Measurements from ENCODE around the gene ELMO1. TPM values are rescaled to one million over a fixed set of nuclear protein-coding genes. Genes with fewer than 3 reads are reported as not detected.
A peak's percentile ranks its signal among the peaks of the same experiment; 100 is the strongest.

The ELMO1 gene
- total RNA-seq, 1 donor from 2014 or later: 11.9 TPM

GRCh38 chr7:37234334-37234733 lies 214.3 kb downstream of the ELMO1 start:
- ATAC-seq (ENCODE audit: poor library complexity): no peak
- intact Hi-C loops (cut with DNase I): loop anchor here (10.0 kb wide), 2 partner anchors 260 to 600 kb away; no protein-coding TSS in a partner anchor

GRCh38 chr7:37231613-37232012 lies 217.1 kb downstream of the ELMO1 start:
- DNase-seq (no peak), ATAC-seq (ENCODE audit: poor library complexity) (no peak)
- intact Hi-C loops (cut with DNase I): loop anchor here (10.0 kb wide), 2 partner anchors 263 to 603 kb away; no protein-coding TSS in a partner anchor

More at GRCh38 chr7:37234334-37234733, 214.3 kb downstream of the ELMO1 start:
- DNase-seq: no peak

GRCh38 chr7:37230221-37230620 lies 218.4 kb downstream of the ELMO1 start:
- ATAC-seq (ENCODE audit: poor library complexity) (peak; percentile 94), DNase-seq (peak; percentile 58)
- intact Hi-C loops (cut with DNase I): loop anchor here (10.0 kb wide), 2 partner anchors 265 to 605 kb away; no protein-coding TSS in a partner anchor

GRCh38 chr7:37229381-37229780 lies 219.3 kb downstream of the ELMO1 start:
- intact Hi-C loops (cut with DNase I): no loop called here
- ATAC-seq (ENCODE audit: poor library complexity) (no peak), DNase-seq (no peak)

GRCh38 chr7:37225285-37225969 lies 223.2 kb downstream of the ELMO1 start:
- intact Hi-C loops (cut with DNase I): no loop called here
- DNase-seq (no peak), ATAC-seq (ENCODE audit: poor library complexity) (no peak)

- DNase-seq (no peak), ATAC-seq (ENCODE audit: poor library complexity) (no peak)
- intact Hi-C loops (cut with DNase I): no loop called here
Measured at GRCh38 chr7:37224746-37225145, 223.9 kb downstream of the ELMO1 start.

GRCh38 chr7:37220664-37221063 lies 228.0 kb downstream of the ELMO1 start:
- intact Hi-C loops (cut with DNase I): no loop called here
- ATAC-seq (ENCODE audit: poor library complexity): no peak
- no peak for DNase-seq

- ATAC-seq (ENCODE audit: poor library complexity) (peak; percentile 38), DNase-seq (no peak)
- intact Hi-C loops (cut with DNase I): no loop called here
Measured at GRCh38 chr7:37218956-37219355, 229.7 kb downstream of the ELMO1 start.

- DNase-seq (no peak), ATAC-seq (ENCODE audit: poor library complexity) (no peak)
- intact Hi-C loops (cut with DNase I): no loop called here
Measured at GRCh38 chr7:37216923-37217322, 231.7 kb downstream of the ELMO1 start.

GRCh38 chr7:37216156-37216852 lies 232.4 kb downstream of the ELMO1 start:
- no peak for DNase-seq

GRCh38 chr7:37215290-37215923 lies 233.3 kb downstream of the ELMO1 start:
- intact Hi-C loops (cut with DNase I): no loop called here
- no peak for ATAC-seq (ENCODE audit: poor library complexity)

More at GRCh38 chr7:37216156-37216852, 232.4 kb downstream of the ELMO1 start:
- intact Hi-C loops (cut with DNase I): no loop called here
- ATAC-seq (ENCODE audit: poor library complexity): peak; percentile 43

GRCh38 chr7:37212556-37212955 lies 236.1 kb downstream of the ELMO1 start:
- ATAC-seq (ENCODE audit: poor library complexity): no peak
- no peak for DNase-seq
- intact Hi-C loops (cut with DNase I): no loop called here

More at GRCh38 chr7:37215290-37215923, 233.3 kb downstream of the ELMO1 start:
- no peak for DNase-seq

- DNase-seq: no peak
- intact Hi-C loops (cut with DNase I): no loop called here
- no peak for ATAC-seq (ENCODE audit: poor library complexity)
Measured at GRCh38 chr7:37212051-37212450, 236.6 kb downstream of the ELMO1 start.

GRCh38 chr7:37211097-37211880 lies 237.4 kb downstream of the ELMO1 start:
- intact Hi-C loops (cut with DNase I): no loop called here
- peak; percentile 69 for ATAC-seq (ENCODE audit: poor library complexity)
- peak; percentile 60 for DNase-seq

GRCh38 chr7:37209195-37209594 lies 239.5 kb downstream of the ELMO1 start:
- DNase-seq: no peak

GRCh38 chr7:37208528-37208927 lies 240.1 kb downstream of the ELMO1 start:
- ATAC-seq (ENCODE audit: poor library complexity) (peak; percentile 93), DNase-seq (peak; percentile 61)
- intact Hi-C loops (cut with DNase I): loop anchor here (5.0 to 10.0 kb wide), 2 partner anchors 299 to 626 kb away; no protein-coding TSS in a partner anchor

More at GRCh38 chr7:37209195-37209594, 239.5 kb downstream of the ELMO1 start:
- intact Hi-C loops (cut with DNase I): loop anchor here (5.0 to 10.0 kb wide), 2 partner anchors 298 to 626 kb away; no protein-coding TSS in a partner anchor
- no peak for ATAC-seq (ENCODE audit: poor library complexity)

GRCh38 chr7:37206192-37206591 lies 242.5 kb downstream of the ELMO1 start:
- DNase-seq: no peak
- intact Hi-C loops (cut with DNase I): loop anchor here (5.0 to 10.0 kb wide), 2 partner anchors 301 to 629 kb away; no protein-coding TSS in a partner anchor
- ATAC-seq (ENCODE audit: poor library complexity): no peak

GRCh38 chr7:37205451-37205850 lies 243.2 kb downstream of the ELMO1 start:
- intact Hi-C loops (cut with DNase I): loop anchor here (5.0 to 10.0 kb wide), 2 partner anchors 302 to 629 kb away; no protein-coding TSS in a partner anchor
- ATAC-seq (ENCODE audit: poor library complexity) (no peak), DNase-seq (no peak)
